Nephron progenitor cell (in vitro differentiated cells): ENCODE results near the gene ITPRIPL1.

ENCODE experiments used
- DNase-seq: peaks from one replicate; pipeline ENCODE4 v3.0.0; 2021
- H3K27ac Mint-ChIP-seq: 2 replicates; pipeline ENCODE4 v1.8.0; 2021; ENCODE audit warnings: mild to moderate bottlenecking, moderate library complexity, mixed read lengths
- H3K27me3 Mint-ChIP-seq: 2 replicates; pipeline ENCODE4 v1.8.0; 2021; ENCODE audit warnings: mild to moderate bottlenecking, low read depth, mixed read lengths; ENCODE audit not compliant: poor library complexity
- H3K36me3 Mint-ChIP-seq: 2 replicates; pipeline ENCODE4 v1.8.0; 2021; ENCODE audit warnings: low read depth, mixed read lengths
- H3K4me1 Mint-ChIP-seq: 2 replicates; pipeline ENCODE4 v1.8.0; 2021; ENCODE audit warnings: mixed read lengths
- H3K4me3 Mint-ChIP-seq: 2 replicates; pipeline ENCODE4 v1.8.0; 2021; ENCODE audit warnings: mild to moderate bottlenecking, moderate library complexity, mixed read lengths
- H3K9me3 Mint-ChIP-seq: 2 replicates; pipeline ENCODE4 v1.8.0; 2021; ENCODE audit warnings: mild to moderate bottlenecking, moderate library complexity, mixed read lengths
- CTCF ChIP-seq: fragments of 200-600 bp; sonication (generic); IDR thresholded peaks from 2 replicates; pipeline ENCODE4 v1.5.0; 2021; ENCODE audit warnings: antibody characterized with exemption

Gene ITPRIPL1

GRCh38 chr2:96296925-96297324, 28.2 kb upstream of the ITPRIPL1 start:
- no peak for DNase-seq
- no peak for TF ChIP-seq CTCF
- H3K36me3 Mint-ChIP-seq = peaks cover 81% of the 10 kb centered on the region
- no peak overlapping the region for H3K4me3 Mint-ChIP-seq
- H3K27me3 Mint-ChIP-seq = no peaks in the 10 kb centered on the region
- H3K9me3 Mint-ChIP-seq = no peaks in the 10 kb centered on the region
- no peak overlapping the region for H3K27ac Mint-ChIP-seq
- H3K4me1 Mint-ChIP-seq = peaks cover 7% of the 10 kb centered on the region

- Mint-ChIP-seq H3K27me3 (no peaks in the 10 kb centered on the region), H3K4me3 (no peak overlapping the region), H3K27ac (no peak overlapping the region), H3K36me3 (peaks cover 71% of the 10 kb centered on the region), H3K9me3 (no peaks in the 10 kb centered on the region), H3K4me1 (peaks cover 52% of the 10 kb centered on the region)
- no peak for TF ChIP-seq CTCF
- DNase-seq = no peak
Observed at GRCh38 chr2:96301865-96302264, 23.3 kb upstream of the ITPRIPL1 start.

- Mint-ChIP-seq H3K36me3 (peaks cover 43% of the 10 kb centered on the region), H3K9me3 (no peaks in the 10 kb centered on the region), H3K27me3 (peaks cover 4% of the 10 kb centered on the region), H3K27ac (peak overlapping the region; percentile 78), H3K4me1 (peaks cover 47% of the 10 kb centered on the region), H3K4me3 (peak overlapping the region; percentile 100)
- TF ChIP-seq CTCF = no peak
- no peak for DNase-seq
Observed at GRCh38 chr2:96304606-96305005, 20.5 kb upstream of the ITPRIPL1 start.

GRCh38 chr2:96305091-96305978, 19.8 kb upstream of the ITPRIPL1 start, which contains the start of gene SNRNP200:
Gene SNRNP200 (minus strand): TSS chr2:96305546. CDS start chr2:96305437, 109 bp downstream.
- TF ChIP-seq CTCF = no peak
- peak within 1 kb of the TSS; percentile 99 for H3K27ac Mint-ChIP-seq
- peaks cover 47% of the 10 kb centered on the region for H3K4me1 Mint-ChIP-seq
- DNase-seq = peak; percentile 85
- peaks cover 4% of the 10 kb centered on the region for H3K27me3 Mint-ChIP-seq
- no peaks in the 10 kb centered on the region for H3K9me3 Mint-ChIP-seq
- peak within 1 kb of the TSS; percentile 100 for H3K4me3 Mint-ChIP-seq
- H3K36me3 Mint-ChIP-seq = peaks cover 42% of the 10 kb centered on the region

GRCh38 chr2:96305979-96306308, 19.2 kb upstream of the ITPRIPL1 start:
- Mint-ChIP-seq H3K4me1 (peaks cover 47% of the 10 kb centered on the region), H3K4me3 (peak overlapping the region; percentile 100), H3K27ac (peak overlapping the region; percentile 95), H3K36me3 (peaks cover 39% of the 10 kb centered on the region), H3K27me3 (peaks cover 4% of the 10 kb centered on the region), H3K9me3 (no peaks in the 10 kb centered on the region)
- no peak for TF ChIP-seq CTCF
- DNase-seq = no peak

GRCh38 chr2:96306370-96306769, 18.7 kb upstream of the ITPRIPL1 start:
- Mint-ChIP-seq H3K27ac (peak overlapping the region; percentile 95), H3K4me1 (peaks cover 47% of the 10 kb centered on the region), H3K4me3 (peak overlapping the region; percentile 100), H3K36me3 (peaks cover 35% of the 10 kb centered on the region), H3K9me3 (no peaks in the 10 kb centered on the region), H3K27me3 (peaks cover 6% of the 10 kb centered on the region)
- DNase-seq = no peak
- TF ChIP-seq CTCF = no peak
